ENCODE data around the gene STS. TPM values are rescaled to one million over a fixed set of nuclear protein-coding genes. Genes with fewer than 3 reads are reported as not detected.

Gene STS
- total RNA-seq, 1 experiment from 2014 or later: 5.0 TPM

DNA sequence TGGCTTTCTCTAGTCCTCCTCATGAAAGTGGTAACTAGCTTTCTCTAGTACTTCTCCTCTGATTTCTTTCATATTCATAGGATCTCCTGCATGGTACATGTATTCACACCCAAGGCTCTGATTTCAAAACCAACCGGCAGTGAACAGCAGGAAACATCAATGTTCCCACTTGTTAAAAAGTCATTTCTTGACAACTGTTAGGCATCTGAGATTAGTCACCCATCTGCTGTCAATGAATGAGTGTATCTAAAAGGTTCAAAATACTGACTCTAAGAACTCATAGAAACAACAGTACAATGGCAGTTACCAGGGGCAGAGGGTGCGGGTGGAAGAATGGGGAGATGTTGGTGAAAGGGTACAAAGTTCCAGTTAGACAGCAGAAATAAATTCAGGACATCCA lies 31.9 kb downstream of the STS start:
- no peak for DNase-seq (ENCODE audit: low read depth)

DNA sequence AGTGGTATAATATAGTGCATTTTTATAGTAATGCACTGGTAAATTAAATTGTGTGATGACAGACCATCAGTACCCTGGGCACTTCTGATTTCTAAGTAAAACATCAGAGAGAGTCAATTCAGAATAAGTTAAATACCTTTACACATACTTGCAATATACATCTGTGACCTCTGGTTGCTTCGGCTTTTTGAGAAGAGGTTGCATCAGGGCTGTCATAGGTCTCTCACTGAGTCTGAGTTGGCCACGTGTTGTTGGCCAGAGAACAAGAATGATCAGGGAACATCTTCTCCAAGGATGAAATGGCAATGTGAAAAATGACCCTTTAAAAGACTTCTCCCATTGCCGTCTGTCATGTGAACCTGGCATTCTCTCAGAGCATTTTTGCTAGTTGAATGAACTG lies 37.3 kb downstream of the STS start:
- DNase-seq (ENCODE audit: low read depth): no peak

DNA sequence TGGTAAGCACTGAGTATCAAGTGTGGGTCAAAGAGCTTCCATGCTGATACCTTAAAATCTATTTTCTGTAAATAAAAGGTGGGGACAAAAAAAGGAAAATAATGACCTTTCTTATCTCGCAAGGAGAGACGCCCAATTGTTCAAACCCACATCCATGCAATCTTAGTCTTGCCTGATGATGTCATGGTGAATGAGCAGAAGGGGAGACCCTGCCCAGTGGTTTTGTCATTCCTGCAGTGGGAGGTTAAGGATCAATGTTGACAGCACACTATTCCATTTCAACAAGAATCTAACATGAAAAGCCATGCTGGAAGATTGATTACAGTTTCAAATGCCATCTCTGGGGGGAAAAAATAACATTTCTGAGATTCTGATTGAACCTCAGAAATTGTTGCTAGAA lies 41.2 kb downstream of the STS start:
- no peak for DNase-seq (ENCODE audit: low read depth)

GRCh38 chrX:7190157-7190556 lies 42.6 kb downstream of the STS start:
- DNase-seq (ENCODE audit: low read depth): no peak

DNA sequence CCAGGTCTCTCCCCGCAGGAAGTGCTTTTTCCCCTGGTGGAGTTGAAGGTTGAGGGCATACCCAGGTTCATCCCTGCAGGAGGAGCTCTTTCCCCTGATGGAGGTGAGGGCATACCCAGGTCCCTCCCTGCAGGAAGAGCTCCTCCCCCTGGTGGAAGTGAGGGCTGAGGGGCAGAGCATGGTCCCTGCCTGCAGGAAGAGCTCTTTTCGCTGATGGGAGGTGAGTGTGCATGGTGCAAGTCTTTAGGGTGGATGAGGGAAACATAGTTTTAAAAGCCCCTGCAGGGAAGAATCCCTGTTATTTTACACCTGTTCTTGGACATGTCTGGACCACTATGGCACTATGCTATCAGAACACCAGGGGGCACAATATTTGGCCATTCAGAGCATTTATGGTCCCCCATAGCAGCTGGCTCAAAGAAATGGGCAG lies 44.2 kb downstream of the STS start:
- DNase-seq (ENCODE audit: low read depth): no peak

- no peak for DNase-seq (ENCODE audit: low read depth)
Observed at GRCh38 chrX:7192871-7193270, 45.4 kb downstream of the STS start.

DNA sequence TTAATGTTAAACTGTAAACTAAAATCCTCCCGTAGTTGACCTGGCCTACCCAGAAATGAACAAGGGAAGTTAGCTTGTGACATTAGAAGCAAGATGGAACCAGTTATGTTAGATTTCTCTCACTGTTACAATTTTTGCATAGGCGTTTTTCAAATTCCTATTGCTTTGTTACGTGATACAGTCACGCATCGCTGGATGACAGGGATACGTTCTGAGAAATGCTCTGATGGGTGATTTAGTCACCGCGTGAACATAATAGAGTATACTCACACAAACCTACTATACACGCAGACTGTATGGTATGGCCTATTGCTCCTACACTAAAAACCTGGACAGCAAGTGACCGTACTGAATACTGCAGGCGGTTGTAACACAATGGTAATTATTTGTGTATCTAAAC lies 47.1 kb downstream of the STS start:
- DNase-seq (ENCODE audit: low read depth): no peak

Other genes starting within 250 kb of the STS start
- gene PUDP, start 441 bp downstream of the STS start, total RNA-seq (2014; rRNA removed; shearing (Covaris generic)): 10.3 and 11.7 TPM in 2 replicates

All from M059J (cell line).